GM12878 (cell line): ENCODE measurements around the gene AGBL4. TPM values are rescaled to one million over a fixed set of nuclear protein-coding genes. Genes with fewer than 3 reads are reported as not detected.

Experiments used
- ATAC-seq: fragments of 200-7000 bp; cut with Tn5 transposase; 3 replicates; pipeline ENCODE4 v1.9.1; 2020; ENCODE audit warnings: mild to moderate bottlenecking, moderate library complexity
- BruUV-seq: library from RNA; stranded (reverse); fragments of 400-500 nt; replicated peaks from 2 replicates; lab custom pipeline; 2021; lab: Mats Ljungman, UMichigan
- CTCF ChIA-PET: fragments of 300-600 bp; sonication (Branson Sonifier 250); formaldehyde crosslinking; extraction: SDS; loops from one replicate; lab custom pipeline; 2021; ENCODE audit warnings: inconsistent platforms; lab: Yijun Ruan, JAX
- POLR2A ChIA-PET: fragments of 350-600 bp; formaldehyde crosslinking; extraction: SDS; loops from one replicate; lab custom pipeline; 2021; ENCODE audit warnings: inconsistent platforms; lab: Charles Lee
- RAD21 ChIA-PET: fragments of 300-600 bp; sonication (Branson Sonifier 250); formaldehyde crosslinking; loops from one replicate; lab custom pipeline; 2023; ENCODE audit warnings: antibody characterized with exemption; ENCODE audit not compliant: unreplicated experiment; lab: Charles Lee
- SMC1A ChIA-PET: fragments of 300-600 bp; sonication (Branson Sonifier 250); formaldehyde crosslinking; loops from one replicate; lab custom pipeline; 2023; ENCODE audit not compliant: unreplicated experiment, uncharacterized antibody; lab: Charles Lee
- DNase-seq: peaks from one replicate; pipeline ENCODE4 v3.0.0-alpha.2; 2011; ENCODE audit warnings: low read depth, low spot score
- FAIRE-seq: peaks from 3 replicates; lab custom pipeline; 2011; peaks lifted over from hg19 to GRCh38; lab: Jason Lieb, UNC
- H2AFZ ChIP-seq: 2 replicates; pipeline ENCODE4 v1.6.0; 2011; ENCODE audit warnings: low read depth, low read length, control low read depth; ENCODE audit not compliant: control insufficient read depth
- H3K27ac ChIP-seq: 2 replicates; pipeline ENCODE4 v1.5.1; 2011; ENCODE audit warnings: control low read depth; ENCODE audit not compliant: control insufficient read depth, insufficient read depth
- H3K27me3 ChIP-seq, 2 experiments: replicated peaks in 1 of 2; 2 replicates each; pipeline versions ENCODE4 v1.6.0 to v1.6.1; 2011; ENCODE audit warnings: low read length in 1 of 2; ENCODE audit not compliant: control insufficient read depth in 2 of 2, insufficient read depth in 2 of 2
- H3K36me3 ChIP-seq, 2 experiments: 2 replicates each; pipeline ENCODE4 v1.5.1; 2011; ENCODE audit warnings: low read length in 1 of 2; ENCODE audit not compliant: control insufficient read depth in 2 of 2, insufficient read depth in 2 of 2
- H3K4me1 ChIP-seq: 2 replicates; pipeline ENCODE4 v1.6.1; 2011; ENCODE audit warnings: mild to moderate bottlenecking, low read length, moderate library complexity, mixed read lengths; ENCODE audit not compliant: control insufficient read depth, insufficient read depth
- H3K4me2 ChIP-seq: 2 replicates; pipeline ENCODE4 v1.6.0; 2011; ENCODE audit warnings: control low read depth; ENCODE audit not compliant: control insufficient read depth, insufficient read depth
- H3K4me3 ChIP-seq: fragments of 200-600 bp; sonication (generic); 2 replicates; pipeline ENCODE4 v1.5.1; 2016
- H3K79me2 ChIP-seq: 2 replicates; pipeline ENCODE4 v1.6.0; 2011; ENCODE audit warnings: low read length; ENCODE audit not compliant: control insufficient read depth, insufficient read depth
- H3K9ac ChIP-seq: 2 replicates; pipeline ENCODE4 v1.8.0; 2011; ENCODE audit warnings: low read length, control low read depth, mixed read lengths; ENCODE audit not compliant: control insufficient read depth, insufficient read depth
- H3K9me3 ChIP-seq: replicated peaks from 3 replicates; pipeline ENCODE4 v1.5.1; 2011; ENCODE audit warnings: mild to moderate bottlenecking, low read length; ENCODE audit not compliant: control insufficient read depth, insufficient read depth
- H4K20me1 ChIP-seq: 2 replicates; pipeline ENCODE4 v1.6.0; 2011; ENCODE audit not compliant: control insufficient read depth, insufficient read depth
- BHLHE40 ChIP-seq, 2 experiments: fragments of 450-650 bp in 1 of 2; IDR thresholded peaks; 2 replicates each; pipeline ENCODE4 v1.6.1; 2011 to 2017; ENCODE audit warnings: low read depth in 2 of 2, borderline replicate concordance in 1 of 2, improper control_type of control experiment in 1 of 2, low read length in 1 of 2, mild to moderate bottlenecking in 1 of 2
- ETV6 ChIP-seq, 2 experiments: fragments of 450-650 bp in 1 of 2; IDR thresholded peaks in 1 of 2; conservative IDR thresholded peaks in 1 of 2; 2 replicates each; pipeline ENCODE4 v1.6.1; 2014; ENCODE audit warnings: antibody characterized with exemption in 1 of 2, borderline replicate concordance in 1 of 2, low read depth in 1 of 2, mild to moderate bottlenecking in 1 of 2, moderate library complexity in 1 of 2
- HDAC6 ChIP-seq: fragments of 200-600 bp; sonication (generic); IDR thresholded peaks from one replicate; pipeline ENCODE4 v1.8.0; 2017; ENCODE audit warnings: antibody characterized with exemption; ENCODE audit not compliant: unreplicated experiment
- HDGF ChIP-seq: fragments of 450-650 bp; IDR thresholded peaks from 2 replicates; pipeline ENCODE4 v1.6.1; 2016; ENCODE audit warnings: antibody characterized with exemption
- LARP7 ChIP-seq: fragments of 450-650 bp; IDR thresholded peaks from 2 replicates; pipeline ENCODE4 v1.6.1; 2017; ENCODE audit warnings: mild to moderate bottlenecking
- MTA3 ChIP-seq: IDR thresholded peaks from 2 replicates; pipeline ENCODE4 v1.6.1; 2012; ENCODE audit warnings: low read length, inconsistent platforms, borderline replicate concordance
- NFYA ChIP-seq: IDR thresholded peaks from 2 replicates; pipeline ENCODE4 v1.6.1; 2011; ENCODE audit warnings: low read depth, mild to moderate bottlenecking, low read length, improper control_type of control experiment, borderline replicate concordance
- NR2C2 ChIP-seq: IDR thresholded peaks from 2 replicates; pipeline ENCODE4 v1.6.1; 2011; ENCODE audit warnings: borderline replicate concordance, low read depth; ENCODE audit not compliant: control insufficient read depth, insufficient read length
- RAD21 ChIP-seq: IDR thresholded peaks from 2 replicates; pipeline ENCODE4 v1.6.1; 2011; ENCODE audit warnings: mild to moderate bottlenecking, low read depth, low read length, moderate library complexity; ENCODE audit not compliant: insufficient read depth
- SIN3A ChIP-seq: IDR thresholded peaks from 2 replicates; pipeline ENCODE4 v1.6.1; 2012; ENCODE audit warnings: low read depth, low read length, improper control_type of control experiment
- SPI1 ChIP-seq: IDR thresholded peaks from 2 replicates; pipeline ENCODE4 v1.6.1; 2011; ENCODE audit warnings: low read depth, mild to moderate bottlenecking, low read length, moderate library complexity, borderline replicate concordance; ENCODE audit not compliant: insufficient read depth
- SREBF1 ChIP-seq: IDR thresholded peaks from 2 replicates; pipeline ENCODE4 v1.6.1; 2012; ENCODE audit warnings: mild to moderate bottlenecking, low read length
- SUPT20H ChIP-seq: IDR thresholded peaks from 2 replicates; pipeline ENCODE4 v1.6.1; 2011; ENCODE audit warnings: low read depth, mild to moderate bottlenecking, low read length, moderate library complexity, borderline replicate concordance; ENCODE audit not compliant: control insufficient read depth
- TAF1 ChIP-seq: IDR thresholded peaks from 2 replicates; pipeline ENCODE4 v1.6.1; 2011; ENCODE audit warnings: mild to moderate bottlenecking, low read depth, low read length, borderline replicate concordance
- TCF7 ChIP-seq: IDR thresholded peaks from 2 replicates; pipeline ENCODE4 v1.6.1; 2014; ENCODE audit warnings: antibody characterized with exemption, borderline replicate concordance
- ZSCAN29 ChIP-seq: fragments of 450-650 bp; IDR thresholded peaks from 2 replicates; pipeline ENCODE4 v1.6.1; 2017; ENCODE audit warnings: mild to moderate bottlenecking, moderate library complexity
- WGBS: methylation state at CpG from one replicate; pipeline ENCODE4 v1.1.6; 2016; ENCODE audit warnings: low lambda C conversion rate; ENCODE audit not compliant: insufficient replicate concordance, insufficient coverage; ENCODE audit errors: missing lambda C conversion rate; 5-methylcytosine and 5-hydroxymethylcytosine counted together
- in situ Hi-C: fragments of 300-500 bp; cut with MboI; formaldehyde crosslinking; loops from 9 replicates; pipeline ENCODE4 v1.14.3; 2018; ENCODE audit warnings: mixed read lengths
- intact Hi-C: fragments of 100-400 bp; cut with micrococcal nuclease; formaldehyde crosslinking; loops from one replicate; pipeline ENCODE4 v1.14.2; 2022; ENCODE audit not compliant: unreplicated experiment
- polyA plus RNA-seq, 11 experiments: library from polyadenylated mRNA; depleted of rRNA in 4 of 11; unstranded in 6 of 11; stranded (reverse) in 5 of 11; fragments of >200 nt; fragmentation: Nextera tagmentation in 4 of 11; fragmentation: Illumina TruSeq in 1 of 11; extraction: Ambion mirVana in 4 of 11; extraction: Trizol in 1 of 11; gene quantifications; 1 replicate in 1 of 11; 2 replicates in 10 of 11; pipeline versions ENCODE4 v1.2.1 to v1.2.3, GENCODE V29; 2011 to 2016; ENCODE audit warnings: inconsistent platforms in 2 of 11, missing spikeins in 2 of 11, low read depth in 1 of 11
- total RNA-seq, 4 experiments: library from RNA; depleted of rRNA in 3 of 4; stranded (reverse); fragments of >200 nt in 3 of 4; fragmentation: Illumina TruSeq in 1 of 4; extraction: Trizol in 1 of 4; gene quantifications; 2 replicates each; pipeline versions ENCODE4 v1.2.1 to v1.2.3, GENCODE V29; 2013 to 2021
- TF ChIP-seq, protein P1 (sequence below): fragments of 450-650 bp; IDR thresholded peaks from 2 replicates; pipeline ENCODE4 v1.6.1; 2017; ENCODE audit warnings: mild to moderate bottlenecking, low read depth, inconsistent platforms; ENCODE audit not compliant: poor library complexity, severe bottlenecking

Gene AGBL4
- total and polyA plus RNA-seq, 10 of the 15 experiments (the other 5 are each of a cell fraction or from before 2014, with no cell fraction given), result 0.31 TPM; not detected in 9

DNA sequence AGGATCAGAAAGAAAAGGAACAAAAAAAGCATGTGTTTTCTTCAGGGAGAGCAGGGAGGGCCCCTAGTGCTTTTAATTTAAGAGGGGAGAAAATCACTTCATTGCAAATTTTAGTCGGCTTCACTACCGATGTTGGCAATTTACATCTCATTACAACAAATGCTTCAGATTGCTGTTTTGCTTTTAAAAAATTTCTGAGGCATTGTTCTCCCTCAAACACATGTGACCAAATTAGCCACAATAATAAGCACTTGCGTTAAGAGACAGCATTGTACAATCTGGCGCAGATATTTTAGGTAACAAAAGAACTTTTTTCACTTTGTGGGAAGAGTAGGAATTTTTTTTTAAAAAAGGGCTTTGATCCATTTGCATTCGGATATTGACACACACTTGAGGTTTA lies 1276.8 kb downstream of the AGBL4 start:
- CTCF ChIA-PET, result interaction anchor here (0.6 kb wide), 1 partner anchor 385 kb away, joined by 3 read pairs; no protein-coding TSS in a partner anchor

DNA sequence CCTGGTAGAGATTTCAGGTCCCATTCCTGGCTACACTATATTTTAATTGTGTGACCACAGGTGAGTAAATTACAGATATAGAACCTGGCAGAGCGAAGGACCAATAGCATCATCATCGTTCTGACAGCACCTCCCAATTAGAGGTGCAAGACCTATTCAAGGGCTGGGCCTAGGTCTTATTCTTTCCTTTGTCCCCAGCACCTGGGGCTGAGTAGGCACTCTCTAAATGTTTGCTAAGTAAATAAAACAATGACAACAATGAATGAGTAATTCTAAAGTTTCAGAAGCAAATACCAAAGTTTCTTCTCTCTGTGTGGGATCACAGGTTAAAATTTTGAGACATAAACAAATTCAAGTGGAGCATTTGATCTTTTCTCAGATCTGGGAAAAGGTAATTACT lies 1279.7 kb downstream of the AGBL4 start:
- no TSS peak for BruUV-seq
- SMC1A ChIA-PET, result no interaction called here
- ATAC-seq, result no peak
- no peak overlapping the region for H3K27ac ChIP-seq
- H2AFZ ChIP-seq, result no peak overlapping the region
- intact Hi-C loops, result no loop called here
- CTCF ChIA-PET, result interaction anchor here (0.8 to 1.7 kb wide), 2 partner anchors 8 to 66 kb away, joined by 4 to 5 read pairs; no protein-coding TSS in a partner anchor
- DNase-seq, result no peak
- no peaks in the 10 kb centered on the region for H3K4me1 ChIP-seq
- POLR2A ChIA-PET, result no interaction called here
- RAD21 ChIA-PET, result no interaction called here
- no peak overlapping the region for H3K4me2 ChIP-seq
- WGBS, result 18% methylated on average over 2 of the region's 2 CpGs
- no peak overlapping the region for H3K9ac ChIP-seq
- no peaks in the 10 kb centered on the region for H3K9me3 ChIP-seq
- no peaks in the 10 kb centered on the region for H4K20me1 ChIP-seq
- H3K4me3 ChIP-seq, result no peak overlapping the region
- H3K79me2 ChIP-seq, result no peaks in the 10 kb centered on the region
- H3K27me3 ChIP-seq, result no peaks in the 10 kb centered on the region; a peak in 1 of 4 replicates
- no peak for FAIRE-seq
- H3K36me3 ChIP-seq, result no peaks in the 10 kb centered on the region
- in situ Hi-C loops, result no loop called here
- TF ChIP-seq SUPT20H (no peak), SIN3A (no peak), NFYA (no peak), TAF1 (no peak), LARP7 (no peak), ZSCAN29 (no peak), ETV6 (conservative IDR thresholded peaks at IDR 0.05 in 1 of 2, IDR thresholded peaks at IDR 0.05 in 1 of 2; ENCODE audit: borderline replicate concordance in 1 of 2, low read depth in 1 of 2) (no peak), SREBF1 (no peak), HDAC6 (no peak), MTA3 (no peak), BHLHE40 (IDR thresholded peaks at IDR 0.05; ENCODE audit: borderline replicate concordance in 1 of 2, low read depth in 2 of 2, low read length in 1 of 2) (no peak), SPI1 (no peak)

More for the DNA sequence above, 1276.8 kb downstream of the AGBL4 start:
- ChIA-PET POLR2A (no interaction called here), RAD21 (no interaction called here), SMC1A (no interaction called here)
- H3K36me3 ChIP-seq, result no peaks in the 10 kb centered on the region
- intact Hi-C loops, result no loop called here
- no peak for DNase-seq
- FAIRE-seq, result no peak
- BruUV-seq, result no TSS peak
- H4K20me1 ChIP-seq, result no peaks in the 10 kb centered on the region
- H3K4me3 ChIP-seq, result no peak overlapping the region
- 65% methylated on average over 5 of the region's 5 CpGs for WGBS
- no peak for TF ChIP-seq HDGF
- TF ChIP-seq, protein P1, sequence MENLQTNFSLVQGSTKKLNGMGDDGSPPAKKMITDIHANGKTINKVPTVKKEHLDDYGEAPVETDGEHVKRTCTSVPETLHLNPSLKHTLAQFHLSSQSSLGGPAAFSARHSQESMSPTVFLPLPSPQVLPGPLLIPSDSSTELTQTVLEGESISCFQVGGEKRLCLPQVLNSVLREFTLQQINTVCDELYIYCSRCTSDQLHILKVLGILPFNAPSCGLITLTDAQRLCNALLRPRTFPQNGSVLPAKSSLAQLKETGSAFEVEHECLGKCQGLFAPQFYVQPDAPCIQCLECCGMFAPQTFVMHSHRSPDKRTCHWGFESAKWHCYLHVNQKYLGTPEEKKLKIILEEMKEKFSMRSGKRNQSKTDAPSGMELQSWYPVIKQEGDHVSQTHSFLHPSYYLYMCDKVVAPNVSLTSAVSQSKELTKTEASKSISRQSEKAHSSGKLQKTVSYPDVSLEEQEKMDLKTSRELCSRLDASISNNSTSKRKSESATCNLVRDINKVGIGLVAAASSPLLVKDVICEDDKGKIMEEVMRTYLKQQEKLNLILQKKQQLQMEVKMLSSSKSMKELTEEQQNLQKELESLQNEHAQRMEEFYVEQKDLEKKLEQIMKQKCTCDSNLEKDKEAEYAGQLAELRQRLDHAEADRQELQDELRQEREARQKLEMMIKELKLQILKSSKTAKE, result no peak
- no peak for TF ChIP-seq TCF7
- no peak for TF ChIP-seq NR2C2
- TF ChIP-seq RAD21, result no peak
- H3K4me2 ChIP-seq, result no peak overlapping the region
- H3K79me2 ChIP-seq, result no peaks in the 10 kb centered on the region
- H3K27ac ChIP-seq, result no peak overlapping the region
- H3K4me1 ChIP-seq, result no peaks in the 10 kb centered on the region
- H3K27me3 ChIP-seq, result no peaks in the 10 kb centered on the region; a peak in 1 of 4 replicates
- ATAC-seq, result no peak
- H3K9ac ChIP-seq, result no peak overlapping the region
- in situ Hi-C loops, result no loop called here
- no peak overlapping the region for H2AFZ ChIP-seq
- no peaks in the 10 kb centered on the region for H3K9me3 ChIP-seq
